UCSD-AML1 (cell line): Measurements from ENCODE around the gene ROBO1.

Experiments
- DNase-seq: peaks from one replicate; lab custom pipeline; 2025; ENCODE audit not compliant: unreplicated experiment; lab: John Stamatoyannopoulos, UW

Gene ROBO1

GRCh38 chr3:78858910-78859309 is 908.9 kb downstream of the ROBO1 start:
- no peak for DNase-seq

DNA sequence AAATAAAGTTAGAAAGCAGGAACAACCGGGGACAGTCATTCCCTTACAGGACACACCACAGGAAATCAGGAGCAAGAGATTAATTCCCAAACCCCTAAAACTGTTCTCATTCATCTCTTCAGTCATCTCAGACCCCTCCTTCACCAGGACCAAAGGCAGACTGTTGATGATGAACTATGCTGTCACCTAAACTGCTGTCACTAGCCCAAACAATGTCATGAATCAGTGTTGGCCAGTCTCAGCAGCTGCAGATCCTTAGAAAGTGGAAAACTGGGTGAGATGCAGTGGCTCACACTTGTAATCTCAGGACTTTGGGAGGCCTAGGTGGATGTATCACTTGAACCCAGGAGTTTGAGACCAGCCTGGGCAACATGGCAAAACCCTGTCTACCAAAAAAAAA is 909.6 kb downstream of the ROBO1 start:
- DNase-seq = no peak

DNA sequence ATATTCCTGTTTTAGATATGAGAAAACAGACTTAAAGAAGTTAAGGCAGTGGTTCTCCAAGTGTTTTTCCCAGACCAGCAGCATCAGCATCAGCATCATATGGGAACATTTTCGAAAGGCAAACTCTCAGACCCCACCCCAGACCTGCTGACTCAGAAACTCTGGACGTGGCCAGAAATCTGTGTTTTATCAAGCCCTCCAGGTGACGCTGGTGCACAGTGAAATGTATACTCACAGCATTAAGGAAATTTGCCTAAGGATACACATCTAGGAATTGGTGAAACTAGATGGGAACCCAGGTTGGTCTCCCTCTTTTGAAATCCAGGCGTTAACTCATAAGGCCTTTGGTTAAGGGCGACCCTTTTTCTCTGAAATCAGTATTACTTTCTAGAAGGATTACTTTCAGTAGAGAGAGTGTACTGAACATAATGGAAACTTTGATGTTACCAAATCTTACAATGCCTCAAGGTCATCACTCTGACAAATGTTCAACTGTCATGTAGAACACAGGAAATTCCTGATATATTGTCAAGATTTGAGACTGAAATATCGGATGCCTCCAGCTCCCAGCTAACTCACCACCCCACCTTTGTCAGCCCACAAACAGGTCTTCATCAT is 910.2 kb downstream of the ROBO1 start:
- no peak for DNase-seq

- DNase-seq = no peak
Measured at GRCh38 chr3:78856164-78856563, 911.6 kb downstream of the ROBO1 start.

- no peak for DNase-seq
Measured at GRCh38 chr3:78855190-78855589, 912.6 kb downstream of the ROBO1 start.

DNA sequence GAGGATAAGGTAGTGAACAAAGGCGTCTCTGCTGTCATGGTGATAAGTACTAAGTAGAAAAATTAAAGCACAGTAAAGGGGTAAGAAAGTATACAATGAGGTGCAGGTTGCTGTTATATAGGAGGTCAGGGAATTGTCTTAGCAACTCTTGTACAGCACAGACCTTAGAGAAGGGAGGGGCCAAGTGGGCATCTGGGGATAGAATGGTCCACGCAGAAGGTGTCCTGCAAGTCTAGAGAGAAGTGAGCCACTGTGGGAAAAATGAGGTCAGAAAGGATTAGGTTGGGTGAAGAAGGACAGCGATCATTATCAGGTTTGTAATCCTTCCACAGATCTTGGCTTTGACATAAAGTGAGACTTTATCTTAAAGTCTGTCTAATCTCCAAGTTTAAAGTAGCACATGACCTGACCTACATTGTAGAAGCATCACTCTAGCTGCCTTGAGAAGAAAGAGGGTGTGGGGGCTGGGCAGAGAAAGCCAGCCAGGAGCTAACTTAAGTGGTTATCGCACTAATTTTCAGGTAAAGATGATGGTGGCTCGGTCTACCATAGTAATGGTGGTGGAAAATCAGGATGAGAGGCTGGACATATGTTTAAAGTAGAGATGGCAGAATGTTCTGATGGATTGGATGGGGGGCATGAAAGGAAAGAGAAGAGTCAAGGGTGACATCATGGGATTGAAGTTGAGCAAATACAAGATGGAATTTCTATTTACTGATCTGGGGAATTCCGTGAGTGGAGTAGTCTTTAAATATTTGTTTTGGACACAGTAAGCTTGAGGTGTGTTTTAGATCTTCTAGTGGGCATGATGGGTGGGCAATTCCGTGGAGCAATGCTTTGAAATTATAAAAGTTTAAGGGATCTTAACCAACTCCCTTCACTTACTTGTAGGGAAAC is 919.2 kb downstream of the ROBO1 start:
- DNase-seq = no peak

GRCh38 chr3:78847603-78848002 is 920.2 kb downstream of the ROBO1 start:
- no peak for DNase-seq

DNA sequence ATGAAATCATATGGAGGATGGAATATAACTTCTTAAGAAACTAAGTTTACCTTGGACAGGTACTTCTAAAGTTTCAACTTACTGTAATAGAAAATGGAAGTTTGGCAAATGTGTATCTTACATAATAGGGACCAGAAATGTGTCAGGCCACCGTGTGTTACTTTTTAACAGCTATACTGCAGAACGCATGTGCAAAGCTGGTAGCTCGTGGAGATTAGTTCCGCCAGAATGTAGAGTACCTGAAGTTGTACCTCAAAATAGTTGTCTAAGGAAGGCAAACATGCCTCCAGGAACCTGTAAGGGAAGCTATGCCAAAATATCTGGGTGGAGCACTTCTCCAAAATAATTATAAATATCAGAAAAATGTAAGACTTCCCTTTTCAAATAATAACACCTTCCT is 920.6 kb downstream of the ROBO1 start:
- DNase-seq = no peak

DNA sequence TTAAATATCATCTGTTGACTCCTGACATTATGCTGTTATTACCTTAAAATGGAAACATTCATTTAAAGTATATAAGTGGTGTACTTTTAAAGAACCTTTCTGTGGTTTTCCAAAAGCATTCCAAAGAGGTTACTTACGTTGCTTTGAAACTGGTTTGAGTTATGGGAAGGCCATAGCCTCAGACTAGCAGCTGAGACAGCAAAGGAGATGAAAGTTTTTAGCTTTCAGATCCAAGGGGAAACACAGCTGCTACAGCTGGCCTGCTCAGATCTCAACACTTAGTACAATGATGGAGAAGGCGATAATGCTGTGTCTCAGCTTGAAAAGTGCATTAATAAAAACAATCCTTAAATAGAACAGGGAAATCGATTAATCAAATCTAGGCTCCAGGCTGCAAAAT is 921.1 kb downstream of the ROBO1 start:
- no peak for DNase-seq

DNA sequence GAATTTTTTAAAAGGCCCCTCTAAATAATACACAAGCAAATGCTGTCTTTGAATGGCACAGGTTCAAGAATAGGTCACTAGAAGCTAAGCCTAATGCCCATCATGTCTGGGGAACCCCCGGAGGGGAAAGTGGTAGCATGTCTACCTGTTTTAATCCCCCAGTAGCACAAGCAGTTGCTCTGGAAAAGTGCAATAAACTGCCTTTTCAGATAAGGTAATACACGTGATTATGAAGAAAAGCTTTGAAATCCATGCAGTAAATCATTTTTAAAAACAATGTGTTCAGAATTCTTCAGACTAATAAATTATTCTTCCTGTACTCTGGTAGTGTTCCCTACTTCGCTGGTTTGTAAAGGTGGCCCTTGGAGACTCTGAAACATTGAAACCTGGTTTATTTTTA is 922.2 kb downstream of the ROBO1 start:
- no peak for DNase-seq

GRCh38 chr3:78844307-78844706 is 923.5 kb downstream of the ROBO1 start:
- DNase-seq = no peak

DNA sequence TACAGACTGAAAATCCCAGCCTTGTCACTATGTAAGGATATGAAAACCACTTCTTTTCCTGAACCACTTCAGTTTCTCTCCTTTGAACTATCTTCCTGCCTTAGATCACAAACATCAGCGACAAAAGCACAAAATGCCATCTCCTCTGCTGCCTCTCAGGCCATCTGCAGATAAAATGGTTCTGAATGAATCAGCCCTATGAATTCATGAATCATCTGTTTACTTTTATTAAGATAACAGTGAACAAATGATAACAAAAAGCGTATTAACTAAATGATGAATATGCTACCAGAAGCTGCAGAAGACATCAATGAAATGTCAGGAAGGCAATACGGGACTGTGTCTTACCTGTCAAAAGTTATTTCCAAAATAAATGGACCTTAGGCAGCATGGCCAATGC is 928.1 kb downstream of the ROBO1 start:
- no peak for DNase-seq

- no peak for DNase-seq
Measured at GRCh38 chr3:78838362-78838761, 929.4 kb downstream of the ROBO1 start.

- DNase-seq = no peak
Measured at GRCh38 chr3:78834910-78835309, 932.9 kb downstream of the ROBO1 start.

GRCh38 chr3:78832785-78833204 is 935.0 kb downstream of the ROBO1 start:
- DNase-seq = no peak

DNA sequence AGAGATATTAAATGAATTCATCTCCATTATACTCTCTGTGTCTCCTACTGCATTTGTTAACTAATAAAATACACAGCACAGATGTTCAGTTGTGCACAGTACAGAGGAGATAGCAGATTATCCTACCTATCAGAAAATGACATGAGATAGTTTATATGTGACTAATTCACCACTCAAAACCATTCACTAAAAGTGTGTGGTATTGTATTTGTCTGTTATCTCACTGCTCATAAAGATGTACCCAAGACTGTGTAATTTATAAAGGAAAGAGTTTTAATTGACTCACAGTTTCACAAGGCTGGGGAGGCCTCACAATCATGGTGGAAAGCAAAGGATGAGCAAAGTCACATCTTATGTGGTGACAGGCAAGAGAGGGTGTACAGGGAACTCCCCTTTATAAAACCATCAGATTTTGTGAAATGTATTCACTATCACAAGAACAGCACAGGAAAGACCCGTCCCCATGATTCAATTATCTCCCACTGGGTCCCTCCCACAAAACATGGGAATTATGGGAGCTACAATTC is 936.3 kb downstream of the ROBO1 start:
- DNase-seq = no peak

GRCh38 chr3:78830470-78830869 is 937.3 kb downstream of the ROBO1 start:
- no peak for DNase-seq

DNA sequence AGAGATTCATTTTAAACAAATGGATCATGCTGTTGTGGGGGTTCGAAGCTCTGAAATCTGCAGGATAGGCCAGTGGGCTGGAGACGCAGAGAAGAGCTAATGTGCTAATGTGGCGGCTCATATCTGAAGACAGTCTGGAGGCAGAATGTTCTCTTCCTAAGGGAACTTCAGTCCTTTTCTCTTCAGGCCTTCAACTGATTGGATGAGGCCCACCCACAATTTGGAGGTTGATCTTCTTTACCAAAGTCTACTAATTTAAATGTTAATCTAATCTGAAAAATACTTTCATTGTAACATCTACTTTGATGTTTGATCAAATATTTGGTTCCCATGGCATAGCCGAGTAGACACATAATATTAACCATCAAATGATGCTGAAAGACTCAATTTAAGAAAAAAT is 940.2 kb downstream of the ROBO1 start:
- DNase-seq = no peak

DNA sequence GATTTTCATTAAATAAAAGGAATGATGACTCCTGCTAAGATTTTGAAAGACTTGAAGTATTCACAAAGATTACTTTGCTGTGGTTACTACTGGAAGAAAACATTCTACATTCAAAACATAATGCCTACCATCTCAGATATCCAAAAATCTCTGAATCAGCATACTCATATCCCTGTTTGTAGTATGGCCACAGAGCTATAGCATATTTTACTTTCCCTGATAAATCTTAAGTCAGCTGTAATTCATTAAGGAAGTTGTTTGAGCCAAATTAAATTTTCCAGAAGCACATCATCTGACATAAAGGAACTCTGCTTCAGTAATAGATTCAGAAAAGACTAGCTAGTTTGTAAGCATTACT is 942.0 kb downstream of the ROBO1 start:
- DNase-seq = no peak

- DNase-seq = no peak
Measured at GRCh38 chr3:78825118-78825857, 942.5 kb downstream of the ROBO1 start.

GRCh38 chr3:78823859-78824258 is 943.9 kb downstream of the ROBO1 start:
- no peak for DNase-seq

DNA sequence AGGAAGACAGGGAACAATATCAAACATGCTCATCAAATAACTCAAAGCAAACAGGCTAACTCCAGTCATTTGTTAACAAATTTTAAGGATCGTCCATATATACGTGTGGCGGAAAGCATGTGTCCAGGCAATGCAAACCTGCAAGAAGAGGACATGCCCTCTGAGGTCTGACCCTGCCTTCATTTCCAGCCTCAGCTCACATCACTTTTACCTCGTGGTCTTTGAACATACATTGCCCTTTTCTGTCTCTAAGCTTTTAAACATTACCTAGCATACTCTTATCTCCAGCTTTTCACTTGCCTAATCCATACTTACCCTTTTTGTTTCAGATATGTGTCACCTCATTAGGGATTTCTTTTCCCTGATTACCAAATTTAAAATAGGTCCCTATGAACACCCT is 944.4 kb downstream of the ROBO1 start:
- DNase-seq = no peak
